SU-DHL-6 (cell line): ENCODE results near the gene POLR3GL.

Source experiments
- EZH2phosphoT487 ChIP-seq: fragments of 200-600 bp; sonication (generic), shearing (Covaris generic); conservative IDR thresholded peaks from 2 replicates; pipeline ENCODE4 v1.6.1; 2018; ENCODE audit warnings: mild to moderate bottlenecking, antibody characterized with exemption, low read length, moderate library complexity, mixed read lengths
- TF ChIP-seq, protein P1 (sequence below): fragments of 200-600 bp; sonication (generic); IDR thresholded peaks from one replicate; pipeline ENCODE4 v1.5.1; 2017; ENCODE audit warnings: antibody characterized with exemption, mild to moderate bottlenecking, low read length, moderate library complexity; ENCODE audit not compliant: insufficient read depth, poor library complexity, severe bottlenecking

GRCh38 chr1:145958734-145959133, 5.8 kb upstream of the POLR3GL start:
- TF ChIP-seq, protein P1, sequence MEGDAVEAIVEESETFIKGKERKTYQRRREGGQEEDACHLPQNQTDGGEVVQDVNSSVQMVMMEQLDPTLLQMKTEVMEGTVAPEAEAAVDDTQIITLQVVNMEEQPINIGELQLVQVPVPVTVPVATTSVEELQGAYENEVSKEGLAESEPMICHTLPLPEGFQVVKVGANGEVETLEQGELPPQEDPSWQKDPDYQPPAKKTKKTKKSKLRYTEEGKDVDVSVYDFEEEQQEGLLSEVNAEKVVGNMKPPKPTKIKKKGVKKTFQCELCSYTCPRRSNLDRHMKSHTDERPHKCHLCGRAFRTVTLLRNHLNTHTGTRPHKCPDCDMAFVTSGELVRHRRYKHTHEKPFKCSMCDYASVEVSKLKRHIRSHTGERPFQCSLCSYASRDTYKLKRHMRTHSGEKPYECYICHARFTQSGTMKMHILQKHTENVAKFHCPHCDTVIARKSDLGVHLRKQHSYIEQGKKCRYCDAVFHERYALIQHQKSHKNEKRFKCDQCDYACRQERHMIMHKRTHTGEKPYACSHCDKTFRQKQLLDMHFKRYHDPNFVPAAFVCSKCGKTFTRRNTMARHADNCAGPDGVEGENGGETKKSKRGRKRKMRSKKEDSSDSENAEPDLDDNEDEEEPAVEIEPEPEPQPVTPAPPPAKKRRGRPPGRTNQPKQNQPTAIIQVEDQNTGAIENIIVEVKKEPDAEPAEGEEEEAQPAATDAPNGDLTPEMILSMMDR = no peak
- TF ChIP-seq EZH2phosphoT487 = no peak
